Adrenal gland (tissue), 5 donors: ENCODE results near the gene ZIC4.

Experiments
- CTCF ChIP-seq, 6 experiments: fragments of 450-650 bp in 4 of 6; fragments of 200-600 bp in 2 of 6; sonication (generic) in 1 of 6; IDR thresholded peaks; 1 replicate in 5 of 6; 2 replicates in 1 of 6; pipeline versions ENCODE4 v1.5.1 to v1.8.0; 2016 to 2021; ENCODE audit warnings: antibody characterized with exemption in 6 of 6, mild to moderate bottlenecking in 2 of 6, moderate library complexity in 1 of 6
- POLR2A ChIP-seq, 2 donors: fragments of 450-650 bp; IDR thresholded peaks; one replicate each; pipeline ENCODE4 v1.6.1; 2017; ENCODE audit warnings: antibody characterized with exemption in 2 of 2, mild to moderate bottlenecking in 2 of 2, moderate library complexity in 1 of 2
- donor health status: DM: no; HTN: no; CAD: no.

- TF ChIP-seq CTCF (IDR thresholded peaks at IDR 0.05) (no peak), POLR2A (IDR thresholded peaks at IDR 0.05) (no peak)
These were observed 33.8 kb downstream of the ZIC4 start for GRCh38 chr3:147372525-147373027.
